ENCODE results near the gene ETFBKMT.
"Not testable (repeated sequence)": the region's sequence is repeated elsewhere in the genome, so short reads cannot be mapped to it uniquely, and the experiment has no call there.

DNA sequence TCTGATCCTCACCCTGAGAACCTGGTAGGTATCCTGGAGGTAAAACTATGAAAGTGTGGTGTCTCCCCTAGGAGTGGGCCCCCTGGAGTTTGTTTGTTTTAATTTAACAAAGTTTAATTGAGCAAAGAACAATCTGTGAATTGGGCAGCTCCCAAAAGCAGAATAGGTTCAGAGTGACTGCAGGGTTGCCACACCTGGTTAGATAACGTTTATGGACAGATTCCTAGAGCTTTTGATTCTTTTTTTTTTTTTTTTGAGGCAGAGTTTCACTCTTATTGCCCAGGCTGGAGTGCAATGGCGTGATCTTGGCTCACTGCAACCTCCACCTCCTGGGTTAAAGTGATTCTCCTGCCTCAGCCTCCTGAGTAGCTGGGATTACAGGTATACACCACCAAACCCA lies 10.1 kb downstream of the ETFBKMT start:
- not testable (repeated sequence) for TF ChIP-seq POLR2A, EP300 (IDR thresholded peaks at IDR 0.05)
- TF ChIP-seq, protein P1, sequence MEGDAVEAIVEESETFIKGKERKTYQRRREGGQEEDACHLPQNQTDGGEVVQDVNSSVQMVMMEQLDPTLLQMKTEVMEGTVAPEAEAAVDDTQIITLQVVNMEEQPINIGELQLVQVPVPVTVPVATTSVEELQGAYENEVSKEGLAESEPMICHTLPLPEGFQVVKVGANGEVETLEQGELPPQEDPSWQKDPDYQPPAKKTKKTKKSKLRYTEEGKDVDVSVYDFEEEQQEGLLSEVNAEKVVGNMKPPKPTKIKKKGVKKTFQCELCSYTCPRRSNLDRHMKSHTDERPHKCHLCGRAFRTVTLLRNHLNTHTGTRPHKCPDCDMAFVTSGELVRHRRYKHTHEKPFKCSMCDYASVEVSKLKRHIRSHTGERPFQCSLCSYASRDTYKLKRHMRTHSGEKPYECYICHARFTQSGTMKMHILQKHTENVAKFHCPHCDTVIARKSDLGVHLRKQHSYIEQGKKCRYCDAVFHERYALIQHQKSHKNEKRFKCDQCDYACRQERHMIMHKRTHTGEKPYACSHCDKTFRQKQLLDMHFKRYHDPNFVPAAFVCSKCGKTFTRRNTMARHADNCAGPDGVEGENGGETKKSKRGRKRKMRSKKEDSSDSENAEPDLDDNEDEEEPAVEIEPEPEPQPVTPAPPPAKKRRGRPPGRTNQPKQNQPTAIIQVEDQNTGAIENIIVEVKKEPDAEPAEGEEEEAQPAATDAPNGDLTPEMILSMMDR (IDR thresholded peaks at IDR 0.05): not testable (repeated sequence)
